ENCODE results near the gene MYO9A.

The MYO9A gene

DNA sequence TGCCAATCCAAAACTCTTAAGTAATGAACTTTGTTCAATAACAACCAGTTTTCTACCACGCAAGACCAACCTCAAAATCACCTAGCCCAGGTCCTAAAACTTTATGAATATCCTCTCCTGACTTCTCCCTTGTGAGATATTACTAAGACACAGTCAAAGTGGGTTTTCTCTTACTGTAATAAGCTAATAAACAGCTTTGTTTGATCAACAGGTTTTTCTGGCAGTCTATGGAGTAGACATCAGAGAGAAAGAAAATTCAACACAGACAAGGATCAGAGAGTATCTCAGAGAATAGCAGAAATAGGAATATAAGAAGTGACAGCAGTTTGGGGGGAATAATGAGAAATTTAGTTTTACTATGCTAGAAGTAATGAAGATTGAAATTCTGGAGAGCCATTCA, 228.0 kb downstream of the MYO9A start:
- Histone ChIP-seq H3K4me3 (ENCODE audit: severe bottlenecking) (no peak overlapping the region), H3K9me3 (ENCODE audit: severe bottlenecking) (no peaks in the 10 kb centered on the region), H3K36me3 (ENCODE audit: low read depth) (peaks cover 36% of the 10 kb centered on the region), H3K4me1 (ENCODE audit: insufficient read depth, poor library complexity, severe bottlenecking) (no peaks in the 10 kb centered on the region), H3K27me3 (ENCODE audit: insufficient read depth, poor library complexity, severe bottlenecking) (no peaks in the 10 kb centered on the region), H3K27ac (ENCODE audit: poor library complexity, severe bottlenecking) (no peak overlapping the region)
- DNase-seq (ENCODE audit: low spot score): no peak
- ATAC-seq (ENCODE audit: low read depth): no peak
- TF ChIP-seq, protein P1, sequence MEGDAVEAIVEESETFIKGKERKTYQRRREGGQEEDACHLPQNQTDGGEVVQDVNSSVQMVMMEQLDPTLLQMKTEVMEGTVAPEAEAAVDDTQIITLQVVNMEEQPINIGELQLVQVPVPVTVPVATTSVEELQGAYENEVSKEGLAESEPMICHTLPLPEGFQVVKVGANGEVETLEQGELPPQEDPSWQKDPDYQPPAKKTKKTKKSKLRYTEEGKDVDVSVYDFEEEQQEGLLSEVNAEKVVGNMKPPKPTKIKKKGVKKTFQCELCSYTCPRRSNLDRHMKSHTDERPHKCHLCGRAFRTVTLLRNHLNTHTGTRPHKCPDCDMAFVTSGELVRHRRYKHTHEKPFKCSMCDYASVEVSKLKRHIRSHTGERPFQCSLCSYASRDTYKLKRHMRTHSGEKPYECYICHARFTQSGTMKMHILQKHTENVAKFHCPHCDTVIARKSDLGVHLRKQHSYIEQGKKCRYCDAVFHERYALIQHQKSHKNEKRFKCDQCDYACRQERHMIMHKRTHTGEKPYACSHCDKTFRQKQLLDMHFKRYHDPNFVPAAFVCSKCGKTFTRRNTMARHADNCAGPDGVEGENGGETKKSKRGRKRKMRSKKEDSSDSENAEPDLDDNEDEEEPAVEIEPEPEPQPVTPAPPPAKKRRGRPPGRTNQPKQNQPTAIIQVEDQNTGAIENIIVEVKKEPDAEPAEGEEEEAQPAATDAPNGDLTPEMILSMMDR (IDR thresholded peaks at IDR 0.05; ENCODE audit: poor library complexity, severe bottlenecking): no peak

- Histone ChIP-seq H3K36me3 (ENCODE audit: low read depth) (peaks cover 38% of the 10 kb centered on the region), H3K4me1 (ENCODE audit: insufficient read depth, poor library complexity, severe bottlenecking) (no peaks in the 10 kb centered on the region), H3K4me3 (ENCODE audit: severe bottlenecking) (no peak overlapping the region), H3K27me3 (ENCODE audit: insufficient read depth, poor library complexity, severe bottlenecking) (no peaks in the 10 kb centered on the region), H3K9me3 (ENCODE audit: severe bottlenecking) (no peaks in the 10 kb centered on the region), H3K27ac (ENCODE audit: poor library complexity, severe bottlenecking) (no peak overlapping the region)
- TF ChIP-seq, protein P1 (IDR thresholded peaks at IDR 0.05; ENCODE audit: poor library complexity, severe bottlenecking): no peak
- DNase-seq (ENCODE audit: low spot score): no peak
- no peak for ATAC-seq (ENCODE audit: low read depth)
These were observed 228.6 kb downstream of the MYO9A start for GRCh38 chr15:71889385-71889784.

DNA sequence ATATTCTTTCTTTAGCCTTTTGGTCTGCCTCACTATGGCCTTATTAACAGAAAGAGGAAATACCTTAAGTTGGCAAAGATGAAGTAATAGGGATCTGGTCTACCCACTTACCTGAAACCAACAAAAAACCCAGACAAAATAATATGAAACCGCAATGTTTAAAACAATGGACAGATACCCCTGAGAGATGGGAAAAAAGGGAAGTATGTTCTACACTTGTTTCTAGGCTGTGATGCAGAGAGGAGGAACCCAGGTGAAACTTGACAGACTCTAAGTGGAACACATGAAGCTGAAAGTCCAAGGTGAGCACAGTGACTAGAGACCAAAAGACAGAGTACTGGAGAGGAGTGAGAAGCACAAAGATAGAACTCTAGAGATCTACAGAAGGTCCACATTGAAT, 229.2 kb downstream of the MYO9A start:
- Histone ChIP-seq H3K9me3 (ENCODE audit: severe bottlenecking) (no peaks in the 10 kb centered on the region), H3K36me3 (ENCODE audit: low read depth) (peaks cover 42% of the 10 kb centered on the region), H3K27ac (ENCODE audit: poor library complexity, severe bottlenecking) (no peak overlapping the region), H3K27me3 (ENCODE audit: insufficient read depth, poor library complexity, severe bottlenecking) (no peaks in the 10 kb centered on the region), H3K4me1 (ENCODE audit: insufficient read depth, poor library complexity, severe bottlenecking) (no peaks in the 10 kb centered on the region), H3K4me3 (ENCODE audit: severe bottlenecking) (no peak overlapping the region)
- TF ChIP-seq, protein P1 (IDR thresholded peaks at IDR 0.05; ENCODE audit: poor library complexity, severe bottlenecking): no peak
- ATAC-seq (ENCODE audit: low read depth): no peak
- DNase-seq (ENCODE audit: low spot score): no peak

- H3K4me1 ChIP-seq (ENCODE audit: insufficient read depth, poor library complexity, severe bottlenecking): no peaks in the 10 kb centered on the region
- no peak overlapping the region for H3K4me3 ChIP-seq (ENCODE audit: severe bottlenecking)
- DNase-seq (ENCODE audit: low spot score): no peak
- no peaks in the 10 kb centered on the region for H3K9me3 ChIP-seq (ENCODE audit: severe bottlenecking)
- TF ChIP-seq, protein P1 (IDR thresholded peaks at IDR 0.05; ENCODE audit: poor library complexity, severe bottlenecking): no peak
- ATAC-seq (ENCODE audit: low read depth): no peak
- peaks cover 45% of the 10 kb centered on the region for H3K36me3 ChIP-seq (ENCODE audit: low read depth)
- H3K27me3 ChIP-seq (ENCODE audit: insufficient read depth, poor library complexity, severe bottlenecking): no peaks in the 10 kb centered on the region
- no peak overlapping the region for H3K27ac ChIP-seq (ENCODE audit: poor library complexity, severe bottlenecking)
These were observed 232.6 kb downstream of the MYO9A start for GRCh38 chr15:71885390-71885789.

GRCh38 chr15:71883447-71883846, 234.5 kb downstream of the MYO9A start:
- Histone ChIP-seq H3K9me3 (ENCODE audit: severe bottlenecking) (no peaks in the 10 kb centered on the region), H3K27ac (ENCODE audit: poor library complexity, severe bottlenecking) (no peak overlapping the region), H3K4me1 (ENCODE audit: insufficient read depth, poor library complexity, severe bottlenecking) (no peaks in the 10 kb centered on the region), H3K4me3 (ENCODE audit: severe bottlenecking) (no peak overlapping the region), H3K36me3 (ENCODE audit: low read depth) (peaks cover 55% of the 10 kb centered on the region), H3K27me3 (ENCODE audit: insufficient read depth, poor library complexity, severe bottlenecking) (no peaks in the 10 kb centered on the region)
- TF ChIP-seq, protein P1 (IDR thresholded peaks at IDR 0.05; ENCODE audit: poor library complexity, severe bottlenecking): no peak
- ATAC-seq (ENCODE audit: low read depth) (no peak), DNase-seq (ENCODE audit: low spot score) (no peak)
